Neutrophil (primary cell): ENCODE measurements around the gene ZMAT5.

Source experiments
- H3K27ac ChIP-seq: fragments of 200-600 bp; sonication (generic); 2 replicates; pipeline ENCODE4 v1.5.1; 2016; ENCODE audit warnings: mild to moderate bottlenecking, moderate library complexity
- H3K27me3 ChIP-seq: fragments of 200-600 bp; sonication (generic); 2 replicates; pipeline ENCODE4 v1.6.0; 2016; ENCODE audit warnings: mild to moderate bottlenecking
- H3K36me3 ChIP-seq: fragments of 200-600 bp; sonication (generic); 2 replicates; pipeline ENCODE4 v1.5.1; 2017
- H3K4me1 ChIP-seq, 2 experiments: fragments of 200-600 bp in 1 of 2; sonication (generic) in 1 of 2; 1 replicate in 1 of 2; 2 replicates in 1 of 2; pipeline versions ENCODE4 v1.5.1 to v1.6.1; 2013 to 2016; ENCODE audit warnings: low read depth in 1 of 2, low read length in 1 of 2, mild to moderate bottlenecking in 1 of 2, moderate library complexity in 1 of 2; ENCODE audit not compliant: control insufficient read depth in 1 of 2, insufficient read depth in 1 of 2
- H3K4me3 ChIP-seq, 2 experiments: fragments of 200-600 bp in 1 of 2; sonication (generic) in 1 of 2; 1 replicate in 1 of 2; 2 replicates in 1 of 2; pipeline ENCODE4 v1.5.1; 2013 to 2016; ENCODE audit warnings: low read depth in 1 of 2, low read length in 1 of 2, mild to moderate bottlenecking in 1 of 2, moderate library complexity in 1 of 2
- H3K9me3 ChIP-seq: fragments of 200-600 bp; sonication (generic); 2 replicates; pipeline ENCODE4 v1.5.1; 2016
- TF ChIP-seq, protein P1 (sequence below): fragments of 200-600 bp; sonication (generic); IDR thresholded peaks from 2 replicates; pipeline ENCODE4 v1.5.1; 2016; ENCODE audit warnings: antibody characterized with exemption

The ZMAT5 gene

GRCh38 chr22:29710193-29710592, 56.6 kb downstream of the ZMAT5 start:
- H3K4me3 ChIP-seq: no peak overlapping the region

GRCh38 chr22:29707471-29707870, 59.3 kb downstream of the ZMAT5 start:
- Histone ChIP-seq H3K4me3 (no peak overlapping the region), H3K36me3 (no peaks in the 10 kb centered on the region), H3K27ac (no peak overlapping the region), H3K27me3 (peaks cover 54% of the 10 kb centered on the region), H3K9me3 (no peaks in the 10 kb centered on the region), H3K4me1 (peaks cover 7 to 12% of the 10 kb centered on the region in 2 experiments)
- TF ChIP-seq, protein P1, sequence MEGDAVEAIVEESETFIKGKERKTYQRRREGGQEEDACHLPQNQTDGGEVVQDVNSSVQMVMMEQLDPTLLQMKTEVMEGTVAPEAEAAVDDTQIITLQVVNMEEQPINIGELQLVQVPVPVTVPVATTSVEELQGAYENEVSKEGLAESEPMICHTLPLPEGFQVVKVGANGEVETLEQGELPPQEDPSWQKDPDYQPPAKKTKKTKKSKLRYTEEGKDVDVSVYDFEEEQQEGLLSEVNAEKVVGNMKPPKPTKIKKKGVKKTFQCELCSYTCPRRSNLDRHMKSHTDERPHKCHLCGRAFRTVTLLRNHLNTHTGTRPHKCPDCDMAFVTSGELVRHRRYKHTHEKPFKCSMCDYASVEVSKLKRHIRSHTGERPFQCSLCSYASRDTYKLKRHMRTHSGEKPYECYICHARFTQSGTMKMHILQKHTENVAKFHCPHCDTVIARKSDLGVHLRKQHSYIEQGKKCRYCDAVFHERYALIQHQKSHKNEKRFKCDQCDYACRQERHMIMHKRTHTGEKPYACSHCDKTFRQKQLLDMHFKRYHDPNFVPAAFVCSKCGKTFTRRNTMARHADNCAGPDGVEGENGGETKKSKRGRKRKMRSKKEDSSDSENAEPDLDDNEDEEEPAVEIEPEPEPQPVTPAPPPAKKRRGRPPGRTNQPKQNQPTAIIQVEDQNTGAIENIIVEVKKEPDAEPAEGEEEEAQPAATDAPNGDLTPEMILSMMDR: no peak

More at GRCh38 chr22:29710193-29710592, 56.6 kb downstream of the ZMAT5 start:
- Histone ChIP-seq H3K36me3 (no peaks in the 10 kb centered on the region), H3K9me3 (no peaks in the 10 kb centered on the region), H3K27me3 (peaks cover 67% of the 10 kb centered on the region), H3K27ac (no peak overlapping the region), H3K4me1 (no peaks in the 10 kb centered on the region)
- TF ChIP-seq, protein P1: no peak

DNA sequence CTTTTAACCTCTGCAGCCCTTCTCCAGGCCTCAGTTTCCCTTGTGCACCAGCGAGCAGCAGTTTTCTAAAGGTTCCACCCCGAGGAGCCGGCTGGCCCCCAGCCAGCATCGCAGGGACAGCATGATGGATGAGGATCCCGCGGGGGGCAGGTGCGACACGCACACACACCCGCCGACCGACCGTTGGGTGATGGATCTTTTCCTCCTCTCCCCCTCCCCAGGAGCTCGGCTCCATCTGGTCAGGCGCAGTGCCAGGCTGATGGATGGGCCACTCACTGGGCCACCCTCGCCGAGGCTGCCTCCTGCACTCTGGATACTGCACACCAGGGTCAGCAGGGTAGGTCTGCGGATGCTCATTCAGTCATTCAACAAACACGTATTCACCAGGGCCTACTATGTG, 59.8 kb downstream of the ZMAT5 start:
- Histone ChIP-seq H3K4me1 (peaks cover 7 to 12% of the 10 kb centered on the region in 2 experiments), H3K36me3 (no peaks in the 10 kb centered on the region), H3K9me3 (no peaks in the 10 kb centered on the region), H3K27ac (no peak overlapping the region), H3K27me3 (peaks cover 58% of the 10 kb centered on the region), H3K4me3 (no peak overlapping the region)
- TF ChIP-seq, protein P1: no peak

DNA sequence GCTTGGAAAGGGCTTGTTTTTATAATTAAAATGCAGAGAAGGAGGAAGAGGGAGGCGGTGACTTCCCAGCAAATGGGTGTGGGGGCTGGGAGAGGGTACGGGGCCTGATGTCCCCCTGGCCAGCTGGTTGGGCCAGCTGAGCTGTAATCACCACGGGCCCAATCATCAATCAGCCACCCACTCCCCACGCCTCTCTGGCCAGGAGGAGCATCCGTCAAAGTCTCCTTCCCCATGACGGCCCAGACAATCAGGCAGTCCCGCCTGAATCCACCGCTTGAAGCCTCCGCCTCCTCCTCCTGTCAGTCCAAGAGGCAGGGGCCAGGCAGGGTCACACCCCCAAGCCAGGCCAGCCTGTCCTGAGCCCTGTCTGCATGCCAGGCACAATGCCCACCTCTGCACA, 60.3 kb downstream of the ZMAT5 start:
- H3K4me3 ChIP-seq: no peak overlapping the region
- no peaks in the 10 kb centered on the region for H3K36me3 ChIP-seq
- H3K27me3 ChIP-seq: peaks cover 58% of the 10 kb centered on the region
- peaks cover 7 to 15% of the 10 kb centered on the region in 2 experiments for H3K4me1 ChIP-seq
- TF ChIP-seq, protein P1: no peak
- H3K9me3 ChIP-seq: no peaks in the 10 kb centered on the region
- no peak overlapping the region for H3K27ac ChIP-seq

DNA sequence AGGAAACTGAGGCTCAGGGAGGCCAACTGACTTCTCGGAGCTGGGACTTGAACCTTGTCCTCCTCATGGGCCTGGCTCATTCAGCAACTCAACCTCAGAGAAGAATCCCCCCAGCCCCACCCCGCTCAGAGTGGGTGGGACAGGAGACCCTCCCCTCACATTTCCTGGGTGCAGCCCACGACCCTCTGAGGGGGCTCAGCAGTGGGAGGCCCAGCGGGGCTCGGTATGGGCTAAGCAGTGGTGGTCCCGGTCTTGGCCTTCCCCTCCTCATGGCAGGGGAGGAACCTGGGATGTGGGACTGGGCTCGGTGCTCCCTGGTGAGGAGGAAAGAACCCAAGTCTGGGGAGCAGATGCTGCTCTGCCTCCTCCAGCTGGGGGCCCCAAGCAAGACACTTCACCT, 61.2 kb downstream of the ZMAT5 start:
- H3K9me3 ChIP-seq: no peaks in the 10 kb centered on the region
- peaks cover 13 to 22% of the 10 kb centered on the region in 2 experiments for H3K4me1 ChIP-seq
- peaks cover 50% of the 10 kb centered on the region for H3K27me3 ChIP-seq
- no peak overlapping the region for H3K27ac ChIP-seq
- no peaks in the 10 kb centered on the region for H3K36me3 ChIP-seq
- no peak overlapping the region for H3K4me3 ChIP-seq
- TF ChIP-seq, protein P1: no peak
